Measurements from ENCODE around the gene CAMK2B.

- no peak for TF ChIP-seq ZBTB20 (CRISPR knock-in tag; IDR thresholded peaks at IDR 0.05; ENCODE audit: borderline replicate concordance, low read depth)
- no peak for TF ChIP-seq TCF12 (IDR thresholded peaks at IDR 0.05)
- TF ChIP-seq TCF12 (CRISPR knock-in tag; IDR thresholded peaks at IDR 0.05), result no peak
- TF ChIP-seq POLR2A (IDR thresholded peaks at IDR 0.05; ENCODE audit: insufficient read depth in 1 of 2, low read depth in 2 of 2, low read length in 2 of 2), result no peak
- TF ChIP-seq ZNF430 (CRISPR knock-in tag; IDR thresholded peaks at IDR 0.05), result no peak
- no peak for TF ChIP-seq ZNF180 (CRISPR knock-in tag; IDR thresholded peaks at IDR 0.05; ENCODE audit: borderline replicate concordance, low read depth)
- no peak for TF ChIP-seq HNF4G (IDR thresholded peaks at IDR 0.05; ENCODE audit: borderline replicate concordance, low read depth, low read length)
- no peak for TF ChIP-seq HNF4G (CRISPR knock-in tag; IDR thresholded peaks at IDR 0.05; ENCODE audit: borderline replicate concordance, low read depth)
- no peak for TF ChIP-seq ZNF572 (CRISPR knock-in tag; IDR thresholded peaks at IDR 0.05)
- TF ChIP-seq, protein P1, sequence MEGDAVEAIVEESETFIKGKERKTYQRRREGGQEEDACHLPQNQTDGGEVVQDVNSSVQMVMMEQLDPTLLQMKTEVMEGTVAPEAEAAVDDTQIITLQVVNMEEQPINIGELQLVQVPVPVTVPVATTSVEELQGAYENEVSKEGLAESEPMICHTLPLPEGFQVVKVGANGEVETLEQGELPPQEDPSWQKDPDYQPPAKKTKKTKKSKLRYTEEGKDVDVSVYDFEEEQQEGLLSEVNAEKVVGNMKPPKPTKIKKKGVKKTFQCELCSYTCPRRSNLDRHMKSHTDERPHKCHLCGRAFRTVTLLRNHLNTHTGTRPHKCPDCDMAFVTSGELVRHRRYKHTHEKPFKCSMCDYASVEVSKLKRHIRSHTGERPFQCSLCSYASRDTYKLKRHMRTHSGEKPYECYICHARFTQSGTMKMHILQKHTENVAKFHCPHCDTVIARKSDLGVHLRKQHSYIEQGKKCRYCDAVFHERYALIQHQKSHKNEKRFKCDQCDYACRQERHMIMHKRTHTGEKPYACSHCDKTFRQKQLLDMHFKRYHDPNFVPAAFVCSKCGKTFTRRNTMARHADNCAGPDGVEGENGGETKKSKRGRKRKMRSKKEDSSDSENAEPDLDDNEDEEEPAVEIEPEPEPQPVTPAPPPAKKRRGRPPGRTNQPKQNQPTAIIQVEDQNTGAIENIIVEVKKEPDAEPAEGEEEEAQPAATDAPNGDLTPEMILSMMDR (CRISPR knock-in tag; IDR thresholded peaks at IDR 0.05), result no peak
- TF ChIP-seq POLR2AphosphoS5 (IDR thresholded peaks at IDR 0.05; ENCODE audit: low read depth, low read length), result no peak
- TF ChIP-seq RXRA (CRISPR knock-in tag; IDR thresholded peaks at IDR 0.05), result no peak
- TF ChIP-seq ASH2L (IDR thresholded peaks at IDR 0.05; ENCODE audit: insufficient read length, low read depth, low read length), result no peak
Measured at GRCh38 chr7:44194562-44195145, 130.7 kb downstream of the CAMK2B start.
